ENCODE data around the gene VPS26B. TPM values are rescaled to one million over a fixed set of nuclear protein-coding genes. Genes with fewer than 3 reads are reported as not detected.

VPS26B gene
- total RNA-seq, 1 experiment from 2014 or later, result 28.6 TPM

DNA sequence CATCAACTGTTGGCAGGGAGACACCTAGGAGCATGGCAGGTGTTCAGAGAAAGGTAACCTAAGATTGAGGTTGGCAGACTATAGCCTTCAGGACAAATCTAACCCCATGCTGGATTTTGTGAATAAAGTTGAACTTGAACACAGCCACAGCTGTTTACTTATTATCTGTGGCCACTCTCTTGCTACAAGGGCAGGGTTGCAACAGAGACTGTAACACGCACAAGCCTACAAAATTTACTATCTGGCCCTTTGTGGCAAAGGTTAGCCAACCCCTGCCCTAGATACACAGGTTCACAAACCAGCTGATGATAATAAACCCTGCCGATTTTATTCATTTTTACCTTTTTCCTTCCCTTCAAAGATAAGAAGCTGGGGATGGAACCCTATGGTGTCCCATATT lies 26.2 kb downstream of the VPS26B start:
- DNase-seq, result no peak
- intact Hi-C loops (cut with micrococcal nuclease; ENCODE audit: unreplicated experiment), result loop anchor here (5.0 kb wide), 1 partner anchor 82 kb away; the partner anchor contains the start of gene GLB1L2
- H3K4me2 ChIP-seq, result no peak overlapping the region
- POLR2A ChIA-PET (ENCODE audit: unreplicated experiment), result no interaction called here
- peaks cover 15% of the 10 kb centered on the region for H3K4me1 ChIP-seq (replicated peaks; ENCODE audit: insufficient read depth)
- TF ChIP-seq, protein P1, sequence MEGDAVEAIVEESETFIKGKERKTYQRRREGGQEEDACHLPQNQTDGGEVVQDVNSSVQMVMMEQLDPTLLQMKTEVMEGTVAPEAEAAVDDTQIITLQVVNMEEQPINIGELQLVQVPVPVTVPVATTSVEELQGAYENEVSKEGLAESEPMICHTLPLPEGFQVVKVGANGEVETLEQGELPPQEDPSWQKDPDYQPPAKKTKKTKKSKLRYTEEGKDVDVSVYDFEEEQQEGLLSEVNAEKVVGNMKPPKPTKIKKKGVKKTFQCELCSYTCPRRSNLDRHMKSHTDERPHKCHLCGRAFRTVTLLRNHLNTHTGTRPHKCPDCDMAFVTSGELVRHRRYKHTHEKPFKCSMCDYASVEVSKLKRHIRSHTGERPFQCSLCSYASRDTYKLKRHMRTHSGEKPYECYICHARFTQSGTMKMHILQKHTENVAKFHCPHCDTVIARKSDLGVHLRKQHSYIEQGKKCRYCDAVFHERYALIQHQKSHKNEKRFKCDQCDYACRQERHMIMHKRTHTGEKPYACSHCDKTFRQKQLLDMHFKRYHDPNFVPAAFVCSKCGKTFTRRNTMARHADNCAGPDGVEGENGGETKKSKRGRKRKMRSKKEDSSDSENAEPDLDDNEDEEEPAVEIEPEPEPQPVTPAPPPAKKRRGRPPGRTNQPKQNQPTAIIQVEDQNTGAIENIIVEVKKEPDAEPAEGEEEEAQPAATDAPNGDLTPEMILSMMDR (conservative IDR thresholded peaks at IDR 0.05), result no peak
- TF ChIP-seq EZH2 (IDR thresholded peaks at IDR 0.05; ENCODE audit: low read depth), result no peak
- CTCF ChIA-PET, result no interaction called here
- H3K27me3 ChIP-seq (ENCODE audit: insufficient read depth, low read depth), result no peaks in the 10 kb centered on the region
- no peaks in the 10 kb centered on the region for H3K36me3 ChIP-seq (ENCODE audit: low read depth)
- H3K4me3 ChIP-seq, result no peak overlapping the region
- no peaks in the 10 kb centered on the region for H3F3A ChIP-seq (ENCODE audit: insufficient read depth, low read depth)
- peaks cover 18% of the 10 kb centered on the region for H3K79me2 ChIP-seq (ENCODE audit: low read depth)
- no TSS peak for BruUV-seq (replicated peaks)
- H3K9me2 ChIP-seq (ENCODE audit: insufficient read depth), result no peaks in the 10 kb centered on the region
- H2AFZ ChIP-seq, result no peak overlapping the region
- H4K20me1 ChIP-seq (ENCODE audit: insufficient read depth), result no peaks in the 10 kb centered on the region
- no peaks in the 10 kb centered on the region for H3K9me3 ChIP-seq (ENCODE audit: insufficient read depth, low read depth)
- H3K27ac ChIP-seq, result no peak overlapping the region

- peak overlapping the region; percentile 99 for H2AFZ ChIP-seq
- H3K27ac ChIP-seq, result no peak overlapping the region
- H3K9me2 ChIP-seq (ENCODE audit: insufficient read depth), result no peaks in the 10 kb centered on the region
- H3K4me3 ChIP-seq, result peak overlapping the region; percentile 73
- POLR2A ChIA-PET (ENCODE audit: unreplicated experiment), result no interaction called here
- H3F3A ChIP-seq (ENCODE audit: insufficient read depth, low read depth), result no peaks in the 10 kb centered on the region
- no peaks in the 10 kb centered on the region for H3K36me3 ChIP-seq (ENCODE audit: low read depth)
- H3K4me2 ChIP-seq, result peak overlapping the region; percentile 85
- DNase-seq, result no peak
- intact Hi-C loops (cut with micrococcal nuclease; ENCODE audit: unreplicated experiment), result loop anchor here (2.0 to 5.0 kb wide), 2 partner anchors 28 to 80 kb away; partner anchors contain the start of genes GLB1L2 and VPS26B
- no peaks in the 10 kb centered on the region for H3K27me3 ChIP-seq (ENCODE audit: insufficient read depth, low read depth)
- no peaks in the 10 kb centered on the region for H3K9me3 ChIP-seq (ENCODE audit: insufficient read depth, low read depth)
- no TSS peak for BruUV-seq (replicated peaks)
- CTCF ChIA-PET, result interaction anchor here (0.6 kb wide), 1 partner anchor 85 kb away, joined by 4 read pairs; no protein-coding TSS in a partner anchor
- TF ChIP-seq, protein P1 (conservative IDR thresholded peaks at IDR 0.05), result no peak
- TF ChIP-seq EZH2 (IDR thresholded peaks at IDR 0.05; ENCODE audit: low read depth), result no peak
- H4K20me1 ChIP-seq (ENCODE audit: insufficient read depth), result no peaks in the 10 kb centered on the region
- peaks cover 18% of the 10 kb centered on the region for H3K79me2 ChIP-seq (ENCODE audit: low read depth)
- peaks cover 15% of the 10 kb centered on the region for H3K4me1 ChIP-seq (replicated peaks; ENCODE audit: insufficient read depth)
These were observed 28.1 kb downstream of the VPS26B start for GRCh38 chr11:134252346-134253187.

DNA sequence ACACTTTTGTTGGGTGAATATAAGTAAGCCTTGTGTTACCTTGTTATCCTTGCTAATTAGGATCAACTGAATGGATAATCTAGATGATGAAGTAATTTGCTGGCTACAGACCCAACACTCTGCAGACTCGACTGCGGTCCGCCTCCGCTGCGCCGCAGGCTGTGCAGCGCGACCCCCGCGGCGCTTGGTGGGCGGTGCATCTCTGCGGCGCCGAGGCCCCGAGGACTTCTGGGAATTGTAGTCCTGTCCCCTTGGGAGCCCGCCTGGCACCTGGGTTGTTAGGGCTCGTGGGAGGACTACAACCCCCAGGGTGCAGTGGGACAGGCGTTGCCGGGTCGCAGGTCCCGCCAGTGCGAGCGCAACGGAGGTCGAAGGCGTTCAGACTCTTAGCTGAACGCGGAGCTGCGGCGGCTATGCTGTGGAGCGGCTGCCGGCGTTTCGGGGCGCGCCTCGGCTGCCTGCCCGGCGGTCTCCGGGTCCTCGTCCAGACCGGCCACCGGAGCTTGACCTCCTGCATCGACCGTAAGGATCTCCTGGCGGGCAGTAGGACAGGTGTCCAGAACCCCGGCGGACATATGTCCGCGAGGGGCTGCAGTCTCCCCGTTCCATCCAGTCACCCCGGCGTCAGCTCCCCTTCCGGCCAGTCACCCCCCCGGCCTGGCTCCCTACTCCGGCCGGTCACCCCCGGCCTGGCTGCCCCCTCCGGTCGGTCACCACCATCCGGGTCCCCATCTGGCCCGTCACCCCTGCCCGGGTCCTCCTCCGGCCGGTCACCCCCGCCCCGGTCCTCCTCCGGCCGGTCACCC lies 28.9 kb downstream of the VPS26B start, which contains the start of the genes ACAD8 and THYN1:
TSS of gene ACAD8 (plus strand) at position 381 of the 806 bp plus-strand sequence. CDS start at position 414, 33 bp downstream.
TSS of gene THYN1 (minus strand) at position 165 of the 806 bp plus-strand sequence. CDS start 470 bp downstream, outside the sequence.
- H3K4me1 ChIP-seq (replicated peaks; ENCODE audit: insufficient read depth), result peaks cover 15% of the 10 kb centered on the region
- POLR2A ChIA-PET (ENCODE audit: unreplicated experiment), result interaction anchor here (0.6 to 0.8 kb wide), 3 partner anchors 29 to 51 kb away, joined by 3 to 11 read pairs (median 6); partner anchors contain the start of genes NCAPD3 and VPS26B

More for the DNA sequence above, 28.9 kb downstream of the VPS26B start, which contains the start of the genes ACAD8 and THYN1:
- no TSS peak for BruUV-seq (replicated peaks)
- no peaks in the 10 kb centered on the region for H3K36me3 ChIP-seq (ENCODE audit: low read depth)
- no peaks in the 10 kb centered on the region for H3K9me3 ChIP-seq (ENCODE audit: insufficient read depth, low read depth)
- intact Hi-C loops (cut with micrococcal nuclease; ENCODE audit: unreplicated experiment), result loop anchor here (2.0 to 5.0 kb wide), 2 partner anchors 29 to 79 kb away; partner anchors contain the start of genes GLB1L2 and VPS26B
- TF ChIP-seq, protein P1 (conservative IDR thresholded peaks at IDR 0.05), result peak; percentile 39; the same call in 1 of the 2 replicates
- TF ChIP-seq EZH2 (IDR thresholded peaks at IDR 0.05; ENCODE audit: low read depth), result no peak
- H3K27ac ChIP-seq, result no peak within 1 kb of the TSS
- peak within 1 kb of the TSS; percentile 96 for H3K4me2 ChIP-seq
- H3K27me3 ChIP-seq (ENCODE audit: insufficient read depth, low read depth), result no peaks in the 10 kb centered on the region
- H3K9me2 ChIP-seq (ENCODE audit: insufficient read depth), result no peaks in the 10 kb centered on the region
- H3K79me2 ChIP-seq (ENCODE audit: low read depth), result peaks cover 18% of the 10 kb centered on the region
- DNase-seq, result peak; percentile 92
- CTCF ChIA-PET, result interaction anchor here (0.6 to 0.7 kb wide), 2 partner anchors 20 to 99 kb away, joined by 4 read pairs; no protein-coding TSS in a partner anchor
- H3F3A ChIP-seq (ENCODE audit: insufficient read depth, low read depth), result no peaks in the 10 kb centered on the region
- no peaks in the 10 kb centered on the region for H4K20me1 ChIP-seq (ENCODE audit: insufficient read depth)
- peak within 1 kb of the TSS; percentile 99 for H2AFZ ChIP-seq
- H3K4me3 ChIP-seq, result peak within 1 kb of the TSS; percentile 73

Data from PC-9 (cell line).